H1 (cell line): ENCODE results near the gene LRRC14B.

ENCODE experiments used
- BRCA1 ChIP-seq: IDR thresholded peaks from 2 replicates; pipeline ENCODE4 v1.6.1; 2012; ENCODE audit warnings: low read depth, low read length, improper control_type of control experiment
- EZH2 ChIP-seq: fragments of 200-600 bp; sonication (generic); IDR thresholded peaks from 2 replicates; pipeline ENCODE4 v1.7.1; 2012; ENCODE audit warnings: low read depth, mild to moderate bottlenecking, moderate library complexity, low read length, inconsistent platforms; ENCODE audit not compliant: severe bottlenecking
- KDM1A ChIP-seq: fragments of 200-600, 300-600 bp; sonication (generic); IDR thresholded peaks from 2 replicates; pipeline ENCODE4 v1.7.1; 2016; ENCODE audit warnings: mild to moderate bottlenecking, low read length, borderline replicate concordance
- POLR2A ChIP-seq, 2 experiments: IDR thresholded peaks; 1 replicate in 1 of 2; 2 replicates in 1 of 2; pipeline ENCODE4 v1.6.1; 2011; ENCODE audit warnings: low read depth in 2 of 2, low read length in 2 of 2, mild to moderate bottlenecking in 2 of 2; ENCODE audit errors: control extremely low read depth in 1 of 2
- SP1 ChIP-seq: IDR thresholded peaks from 2 replicates; pipeline ENCODE4 v1.6.1; 2011; ENCODE audit warnings: low read depth, low read length
- SRF ChIP-seq: IDR thresholded peaks from 2 replicates; pipeline ENCODE4 v1.6.1; 2011; ENCODE audit warnings: mild to moderate bottlenecking, low read depth, low read length, moderate library complexity
- TF ChIP-seq, protein P1 (sequence below), 3 experiments: IDR thresholded peaks; 1 replicate in 2 of 3; 2 replicates in 1 of 3; pipeline versions ENCODE4 v1.5.1 to v1.6.1; 2011; ENCODE audit warnings: low read length in 3 of 3, mild to moderate bottlenecking in 3 of 3, inconsistent platforms in 2 of 3, low read depth in 1 of 3, moderate library complexity in 1 of 3; ENCODE audit not compliant: insufficient read depth in 1 of 3; ENCODE audit errors: control extremely low read depth in 1 of 3
- TF ChIP-seq, protein P2 (sequence below): fragments of 300-600 bp; sonication (generic); IDR thresholded peaks from 2 replicates; pipeline ENCODE4 v1.7.1; 2012; ENCODE audit warnings: low read length, moderate library complexity, mild to moderate bottlenecking, inconsistent platforms; ENCODE audit not compliant: insufficient replicate concordance

DNA sequence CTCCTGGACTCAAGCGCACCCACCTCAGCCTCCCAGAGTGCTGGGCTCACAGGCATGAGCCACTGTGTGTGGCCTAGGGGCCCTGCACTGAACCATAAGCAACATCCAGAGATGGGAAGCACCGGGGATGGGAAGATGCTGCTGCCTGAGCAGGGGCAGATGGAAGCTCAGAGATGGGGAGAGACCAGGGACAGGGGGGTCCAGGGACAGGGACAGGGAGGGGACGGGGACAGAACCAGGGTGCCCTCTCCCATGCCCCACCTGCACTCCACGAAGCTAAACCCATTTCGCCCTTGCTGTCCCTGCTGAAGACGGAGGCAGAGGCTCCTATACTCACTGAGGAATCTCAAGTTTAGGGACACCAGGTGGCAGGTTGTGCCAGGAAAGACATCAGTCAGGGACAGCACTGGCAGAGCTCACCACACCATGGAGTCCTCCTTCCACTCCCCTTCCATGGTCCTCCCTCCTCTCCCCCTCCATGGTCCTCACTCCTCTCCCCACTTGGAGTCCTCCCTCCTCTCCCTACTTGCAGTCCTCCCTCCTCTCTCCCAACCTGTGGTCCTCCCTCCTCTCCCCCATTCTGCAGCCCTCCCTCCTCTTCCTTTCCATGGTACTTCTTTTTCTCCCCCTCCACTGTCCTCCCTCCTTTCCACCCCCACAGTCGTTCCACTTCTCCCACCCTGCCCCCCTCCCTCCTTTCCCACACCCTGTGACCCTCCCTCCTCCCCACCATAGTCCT is 45.5 kb upstream of the LRRC14B start:
- TF ChIP-seq SP1 (no peak), POLR2A (IDR thresholded peaks at IDR 0.05; ENCODE audit: control extremely low read depth in 1 of 2, low read depth in 2 of 2, low read length in 2 of 2) (no peak), BRCA1 (no peak), EZH2 (no peak), SRF (no peak), KDM1A (no peak)
- TF ChIP-seq, protein P1, sequence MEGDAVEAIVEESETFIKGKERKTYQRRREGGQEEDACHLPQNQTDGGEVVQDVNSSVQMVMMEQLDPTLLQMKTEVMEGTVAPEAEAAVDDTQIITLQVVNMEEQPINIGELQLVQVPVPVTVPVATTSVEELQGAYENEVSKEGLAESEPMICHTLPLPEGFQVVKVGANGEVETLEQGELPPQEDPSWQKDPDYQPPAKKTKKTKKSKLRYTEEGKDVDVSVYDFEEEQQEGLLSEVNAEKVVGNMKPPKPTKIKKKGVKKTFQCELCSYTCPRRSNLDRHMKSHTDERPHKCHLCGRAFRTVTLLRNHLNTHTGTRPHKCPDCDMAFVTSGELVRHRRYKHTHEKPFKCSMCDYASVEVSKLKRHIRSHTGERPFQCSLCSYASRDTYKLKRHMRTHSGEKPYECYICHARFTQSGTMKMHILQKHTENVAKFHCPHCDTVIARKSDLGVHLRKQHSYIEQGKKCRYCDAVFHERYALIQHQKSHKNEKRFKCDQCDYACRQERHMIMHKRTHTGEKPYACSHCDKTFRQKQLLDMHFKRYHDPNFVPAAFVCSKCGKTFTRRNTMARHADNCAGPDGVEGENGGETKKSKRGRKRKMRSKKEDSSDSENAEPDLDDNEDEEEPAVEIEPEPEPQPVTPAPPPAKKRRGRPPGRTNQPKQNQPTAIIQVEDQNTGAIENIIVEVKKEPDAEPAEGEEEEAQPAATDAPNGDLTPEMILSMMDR (IDR thresholded peaks at IDR 0.05; ENCODE audit: control extremely low read depth in 1 of 3, insufficient read depth in 1 of 3, low read depth in 1 of 3, low read length in 3 of 3) = no peak
- TF ChIP-seq, protein P2, sequence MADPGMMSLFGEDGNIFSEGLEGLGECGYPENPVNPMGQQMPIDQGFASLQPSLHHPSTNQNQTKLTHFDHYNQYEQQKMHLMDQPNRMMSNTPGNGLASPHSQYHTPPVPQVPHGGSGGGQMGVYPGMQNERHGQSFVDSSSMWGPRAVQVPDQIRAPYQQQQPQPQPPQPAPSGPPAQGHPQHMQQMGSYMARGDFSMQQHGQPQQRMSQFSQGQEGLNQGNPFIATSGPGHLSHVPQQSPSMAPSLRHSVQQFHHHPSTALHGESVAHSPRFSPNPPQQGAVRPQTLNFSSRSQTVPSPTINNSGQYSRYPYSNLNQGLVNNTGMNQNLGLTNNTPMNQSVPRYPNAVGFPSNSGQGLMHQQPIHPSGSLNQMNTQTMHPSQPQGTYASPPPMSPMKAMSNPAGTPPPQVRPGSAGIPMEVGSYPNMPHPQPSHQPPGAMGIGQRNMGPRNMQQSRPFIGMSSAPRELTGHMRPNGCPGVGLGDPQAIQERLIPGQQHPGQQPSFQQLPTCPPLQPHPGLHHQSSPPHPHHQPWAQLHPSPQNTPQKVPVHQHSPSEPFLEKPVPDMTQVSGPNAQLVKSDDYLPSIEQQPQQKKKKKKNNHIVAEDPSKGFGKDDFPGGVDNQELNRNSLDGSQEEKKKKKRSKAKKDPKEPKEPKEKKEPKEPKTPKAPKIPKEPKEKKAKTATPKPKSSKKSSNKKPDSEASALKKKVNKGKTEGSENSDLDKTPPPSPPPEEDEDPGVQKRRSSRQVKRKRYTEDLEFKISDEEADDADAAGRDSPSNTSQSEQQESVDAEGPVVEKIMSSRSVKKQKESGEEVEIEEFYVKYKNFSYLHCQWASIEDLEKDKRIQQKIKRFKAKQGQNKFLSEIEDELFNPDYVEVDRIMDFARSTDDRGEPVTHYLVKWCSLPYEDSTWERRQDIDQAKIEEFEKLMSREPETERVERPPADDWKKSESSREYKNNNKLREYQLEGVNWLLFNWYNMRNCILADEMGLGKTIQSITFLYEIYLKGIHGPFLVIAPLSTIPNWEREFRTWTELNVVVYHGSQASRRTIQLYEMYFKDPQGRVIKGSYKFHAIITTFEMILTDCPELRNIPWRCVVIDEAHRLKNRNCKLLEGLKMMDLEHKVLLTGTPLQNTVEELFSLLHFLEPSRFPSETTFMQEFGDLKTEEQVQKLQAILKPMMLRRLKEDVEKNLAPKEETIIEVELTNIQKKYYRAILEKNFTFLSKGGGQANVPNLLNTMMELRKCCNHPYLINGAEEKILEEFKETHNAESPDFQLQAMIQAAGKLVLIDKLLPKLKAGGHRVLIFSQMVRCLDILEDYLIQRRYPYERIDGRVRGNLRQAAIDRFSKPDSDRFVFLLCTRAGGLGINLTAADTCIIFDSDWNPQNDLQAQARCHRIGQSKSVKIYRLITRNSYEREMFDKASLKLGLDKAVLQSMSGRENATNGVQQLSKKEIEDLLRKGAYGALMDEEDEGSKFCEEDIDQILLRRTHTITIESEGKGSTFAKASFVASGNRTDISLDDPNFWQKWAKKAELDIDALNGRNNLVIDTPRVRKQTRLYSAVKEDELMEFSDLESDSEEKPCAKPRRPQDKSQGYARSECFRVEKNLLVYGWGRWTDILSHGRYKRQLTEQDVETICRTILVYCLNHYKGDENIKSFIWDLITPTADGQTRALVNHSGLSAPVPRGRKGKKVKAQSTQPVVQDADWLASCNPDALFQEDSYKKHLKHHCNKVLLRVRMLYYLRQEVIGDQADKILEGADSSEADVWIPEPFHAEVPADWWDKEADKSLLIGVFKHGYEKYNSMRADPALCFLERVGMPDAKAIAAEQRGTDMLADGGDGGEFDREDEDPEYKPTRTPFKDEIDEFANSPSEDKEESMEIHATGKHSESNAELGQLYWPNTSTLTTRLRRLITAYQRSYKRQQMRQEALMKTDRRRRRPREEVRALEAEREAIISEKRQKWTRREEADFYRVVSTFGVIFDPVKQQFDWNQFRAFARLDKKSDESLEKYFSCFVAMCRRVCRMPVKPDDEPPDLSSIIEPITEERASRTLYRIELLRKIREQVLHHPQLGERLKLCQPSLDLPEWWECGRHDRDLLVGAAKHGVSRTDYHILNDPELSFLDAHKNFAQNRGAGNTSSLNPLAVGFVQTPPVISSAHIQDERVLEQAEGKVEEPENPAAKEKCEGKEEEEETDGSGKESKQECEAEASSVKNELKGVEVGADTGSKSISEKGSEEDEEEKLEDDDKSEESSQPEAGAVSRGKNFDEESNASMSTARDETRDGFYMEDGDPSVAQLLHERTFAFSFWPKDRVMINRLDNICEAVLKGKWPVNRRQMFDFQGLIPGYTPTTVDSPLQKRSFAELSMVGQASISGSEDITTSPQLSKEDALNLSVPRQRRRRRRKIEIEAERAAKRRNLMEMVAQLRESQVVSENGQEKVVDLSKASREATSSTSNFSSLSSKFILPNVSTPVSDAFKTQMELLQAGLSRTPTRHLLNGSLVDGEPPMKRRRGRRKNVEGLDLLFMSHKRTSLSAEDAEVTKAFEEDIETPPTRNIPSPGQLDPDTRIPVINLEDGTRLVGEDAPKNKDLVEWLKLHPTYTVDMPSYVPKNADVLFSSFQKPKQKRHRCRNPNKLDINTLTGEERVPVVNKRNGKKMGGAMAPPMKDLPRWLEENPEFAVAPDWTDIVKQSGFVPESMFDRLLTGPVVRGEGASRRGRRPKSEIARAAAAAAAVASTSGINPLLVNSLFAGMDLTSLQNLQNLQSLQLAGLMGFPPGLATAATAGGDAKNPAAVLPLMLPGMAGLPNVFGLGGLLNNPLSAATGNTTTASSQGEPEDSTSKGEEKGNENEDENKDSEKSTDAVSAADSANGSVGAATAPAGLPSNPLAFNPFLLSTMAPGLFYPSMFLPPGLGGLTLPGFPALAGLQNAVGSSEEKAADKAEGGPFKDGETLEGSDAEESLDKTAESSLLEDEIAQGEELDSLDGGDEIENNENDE = no peak
